Endothelial cell of umbilical vein (primary cell): ENCODE measurements around the gene ITPRIP. TPM values are rescaled to one million over a fixed set of nuclear protein-coding genes. Genes with fewer than 3 reads are reported as not detected.

Experiments
- BruUV-seq: library from RNA; stranded (reverse); fragments of 400-500 nt; replicated peaks from 2 replicates; lab custom pipeline; 2021; lab: Mats Ljungman, UMichigan
- CTCF ChIA-PET: fragments of 300-600, 350-600 bp; sonication (Branson Sonifier 250); formaldehyde crosslinking; loops from one replicate; lab custom pipeline; 2021; ENCODE audit warnings: antibody characterized with exemption, inconsistent platforms; lab: Charles Lee
- POLR2A ChIA-PET: fragments of 300-600, 350-600 bp; sonication (Branson Sonifier 250); formaldehyde crosslinking; loops from one replicate; lab custom pipeline; 2021; ENCODE audit warnings: antibody characterized with exemption, inconsistent platforms; lab: Charles Lee
- DNase-seq: peaks from one replicate; pipeline ENCODE4 v3.0.0-alpha.2; 2011; ENCODE audit warnings: low read depth, low spot score
- FAIRE-seq: peaks from 2 replicates; lab custom pipeline; 2011; peaks lifted over from hg19 to GRCh38; lab: Jason Lieb, UNC
- H2AFZ ChIP-seq: 2 replicates; pipeline ENCODE4 v1.6.0; 2012; ENCODE audit warnings: low read depth, low read length, control low read depth, inconsistent platforms
- H3K27ac ChIP-seq: 2 replicates; pipeline ENCODE4 v1.5.1; 2011; ENCODE audit warnings: low read depth, mild to moderate bottlenecking, control low read depth, low read length, moderate library complexity; ENCODE audit not compliant: insufficient read depth
- H3K27me3 ChIP-seq, 2 experiments: 2 replicates each; pipeline versions ENCODE4 v1.6.0 to v1.6.1; 2011; ENCODE audit warnings: low read length in 2 of 2, mixed read lengths in 1 of 2; ENCODE audit not compliant: control insufficient read depth in 2 of 2, insufficient read depth in 2 of 2
- H3K36me3 ChIP-seq, 2 experiments: 2 replicates in 1 of 2; 3 replicates in 1 of 2; pipeline ENCODE4 v1.5.1; 2011; ENCODE audit warnings: low read length in 2 of 2, mild to moderate bottlenecking in 1 of 2, moderate library complexity in 1 of 2; ENCODE audit not compliant: control insufficient read depth in 2 of 2, insufficient read depth in 2 of 2; ENCODE audit errors: extremely low read depth in 1 of 2
- H3K4me1 ChIP-seq: 3 replicates; pipeline ENCODE4 v1.5.1; 2011; ENCODE audit warnings: mild to moderate bottlenecking, low read length; ENCODE audit not compliant: control insufficient read depth, insufficient read depth; ENCODE audit errors: extremely low read depth
- H3K4me2 ChIP-seq: 2 replicates; pipeline ENCODE4 v1.6.1; 2011; ENCODE audit warnings: low read length, control low read depth, mixed read lengths; ENCODE audit not compliant: insufficient read depth
- H3K4me3 ChIP-seq, 3 experiments: fragments of 200-600 bp in 1 of 3; sonication (generic), shearing (Covaris generic) in 1 of 3; replicated peaks in 1 of 3; 2 replicates each; pipeline ENCODE4 v1.5.1; 2011 to 2016; ENCODE audit warnings: control low read depth in 3 of 3, low read length in 3 of 3, mild to moderate bottlenecking in 2 of 3, inconsistent platforms in 1 of 3, low read depth in 1 of 3, moderate library complexity in 1 of 3; ENCODE audit not compliant: insufficient read depth in 1 of 3
- H3K79me2 ChIP-seq: 2 replicates; pipeline ENCODE4 v1.6.0; 2012; ENCODE audit warnings: low read length, inconsistent platforms; ENCODE audit not compliant: control insufficient read depth, insufficient read depth
- H3K9ac ChIP-seq: replicated peaks from 2 replicates; pipeline ENCODE3; 2011; ENCODE audit warnings: low read length, control low read depth; ENCODE audit not compliant: insufficient read depth; ENCODE audit errors: extremely low read depth
- H3K9me1 ChIP-seq: replicated peaks from 3 replicates; pipeline ENCODE4 v1.6.0; 2011; ENCODE audit warnings: mild to moderate bottlenecking, low read length; ENCODE audit not compliant: control insufficient read depth, insufficient read depth; ENCODE audit errors: extremely low read depth
- H3K9me3 ChIP-seq: replicated peaks from 2 replicates; pipeline ENCODE4 v1.5.1; 2012; ENCODE audit warnings: low read length, inconsistent platforms; ENCODE audit not compliant: control insufficient read depth, insufficient read depth
- H4K20me1 ChIP-seq: replicated peaks from 2 replicates; pipeline ENCODE3; 2011; ENCODE audit warnings: mild to moderate bottlenecking, low read length; ENCODE audit not compliant: control insufficient read depth, insufficient read depth; ENCODE audit errors: extremely low read depth
- CTCF ChIP-seq, 2 donors: IDR thresholded peaks; 1 replicate in 1 of 2; 2 replicates in 1 of 2; pipeline ENCODE4 v1.5.1; 2011; ENCODE audit warnings: low read length in 2 of 2, mild to moderate bottlenecking in 2 of 2, moderate library complexity in 2 of 2, control low read depth in 1 of 2, inconsistent platforms in 1 of 2, low read depth in 1 of 2; ENCODE audit not compliant: insufficient read depth in 1 of 2; ENCODE audit errors: extremely low read depth in 1 of 2
- EZH2 ChIP-seq: IDR thresholded peaks from 2 replicates; pipeline ENCODE4 v1.6.1; 2012; ENCODE audit warnings: borderline replicate concordance, low read depth, mild to moderate bottlenecking, moderate library complexity, low read length, inconsistent platforms; ENCODE audit not compliant: severe bottlenecking
- FOS ChIP-seq: IDR thresholded peaks from 2 replicates; pipeline ENCODE4 v1.6.1; 2011; ENCODE audit warnings: mild to moderate bottlenecking, low read length, moderate library complexity, borderline replicate concordance; ENCODE audit not compliant: insufficient read depth
- GATA2 ChIP-seq: IDR thresholded peaks from 2 replicates; pipeline ENCODE4 v1.7.0; 2011; ENCODE audit warnings: low read depth, mild to moderate bottlenecking, moderate library complexity, mixed read lengths, low read length; ENCODE audit not compliant: insufficient read length, insufficient read depth
- JUN ChIP-seq: IDR thresholded peaks from 2 replicates; pipeline ENCODE4 v1.6.1; 2011; ENCODE audit warnings: borderline replicate concordance, low read depth; ENCODE audit not compliant: insufficient read length, insufficient read depth
- MAX ChIP-seq: IDR thresholded peaks from 2 replicates; pipeline ENCODE4 v1.6.1; 2011; ENCODE audit not compliant: insufficient read depth, insufficient read length
- MYC ChIP-seq: IDR thresholded peaks from one replicate; pipeline ENCODE4 v1.6.1; 2011; ENCODE audit warnings: mild to moderate bottlenecking, low read depth, low read length
- POLR2A ChIP-seq: IDR thresholded peaks from 2 replicates; pipeline ENCODE4 v1.6.1; 2012; ENCODE audit warnings: low read depth, mild to moderate bottlenecking, control low read depth, low read length
- POLR2AphosphoS5 ChIP-seq: IDR thresholded peaks from 2 replicates; pipeline ENCODE4 v1.6.1; 2012; ENCODE audit warnings: low read depth, mild to moderate bottlenecking, control low read depth, low read length, moderate library complexity; ENCODE audit not compliant: insufficient read depth
- dilution Hi-C: fragments of 300-500 bp; cut with MboI; formaldehyde crosslinking; loops from one replicate; pipeline ENCODE4 v1.15.0; 2019; ENCODE audit warnings: low sequenced_read_pairs; ENCODE audit not compliant: extremely low pct_ligation_motif_present
- intact Hi-C: fragments of 100-400 bp; cut with micrococcal nuclease; formaldehyde crosslinking; loops from one replicate; pipeline ENCODE4 v1.10.0; 2022
- polyA plus RNA-seq, 4 experiments: library from polyadenylated mRNA; depleted of rRNA in 3 of 4; stranded (reverse) in 3 of 4; unstranded in 1 of 4; fragments of >200 nt; gene quantifications; 2 replicates each; pipeline versions ENCODE4 v1.2.1 to v1.2.3, GENCODE V29; 2011 to 2012; ENCODE audit warnings: missing spikeins in 1 of 4
- total RNA-seq: library from RNA; stranded (reverse); gene quantifications from 2 replicates; pipeline ENCODE4 v1.2.3, GENCODE V29; 2021

Gene ITPRIP
- total and polyA plus RNA-seq, 2 donors (not counting 3 experiments of a cell fraction or from before 2014, with no cell fraction given): 31.4 to 33.2 TPM

GRCh38 chr10:104334561-104334960 lies 3.7 kb downstream of the ITPRIP start:
- no peaks in the 10 kb centered on the region for H3K9me1 ChIP-seq
- H3K4me3 ChIP-seq: no peak overlapping the region
- dilution Hi-C loops: no loop called here
- H3K4me2 ChIP-seq: no peak overlapping the region
- H3K4me1 ChIP-seq: peaks cover 63% of the 10 kb centered on the region
- DNase-seq (no peak), FAIRE-seq (no peak)
- BruUV-seq: no TSS peak
- no peaks in the 10 kb centered on the region for H4K20me1 ChIP-seq
- intact Hi-C loops: loop anchor here (10.0 kb wide), 2 partner anchors 290 to 430 kb away; no protein-coding TSS in a partner anchor
- no peaks in the 10 kb centered on the region for H3K9me3 ChIP-seq
- H3K27ac ChIP-seq: no peak overlapping the region
- H3K79me2 ChIP-seq: peaks cover 81% of the 10 kb centered on the region
- CTCF ChIA-PET: interaction anchor here (2.0 to 3.7 kb wide), 2 partner anchors 13 to 28 kb away, joined by 4 to 21 read pairs; no protein-coding TSS in a partner anchor
- H3K36me3 ChIP-seq: peaks cover 2 to 7% of the 10 kb centered on the region in 2 experiments
- TF ChIP-seq CTCF (IDR thresholded peaks at IDR 0.05; ENCODE audit: extremely low read depth in 1 of 2, insufficient read depth in 1 of 2, low read depth in 1 of 2, low read length in 2 of 2) (no peak), FOS (no peak), POLR2A (no peak), GATA2 (no peak), MAX (no peak), POLR2AphosphoS5 (no peak), MYC (no peak), EZH2 (no peak), JUN (no peak)
- POLR2A ChIA-PET: no interaction called here
- no peaks in the 10 kb centered on the region for H3K27me3 ChIP-seq
- H3K9ac ChIP-seq: no peak overlapping the region
- H2AFZ ChIP-seq: no peak overlapping the region
